H1 (cell line): ENCODE data around the gene KIF25. TPM values are rescaled to one million over a fixed set of nuclear protein-coding genes. Genes with fewer than 3 reads are reported as not detected.

Experiments
- CTCF ChIA-PET: fragments of 300-600 bp; sonication (Branson Sonifier 250); formaldehyde crosslinking; loops from one replicate; lab custom pipeline; 2021; ENCODE audit not compliant: partially characterized antibody; lab: Charles Lee
- POLR2A ChIA-PET: fragments of 300-600 bp; sonication (Branson Sonifier 250); formaldehyde crosslinking; loops from one replicate; lab custom pipeline; 2021; ENCODE audit warnings: inconsistent platforms; ENCODE audit not compliant: partially characterized antibody; lab: Charles Lee
- DNase-seq, 2 experiments: peaks; one replicate each; pipeline versions ENCODE4 v3.0.0 to v3.0.0-alpha.2; 2010 to 2022; ENCODE audit warnings: low spot score in 2 of 2, low read depth in 1 of 2, mixed read lengths in 1 of 2
- FAIRE-seq: peaks from 2 replicates; lab custom pipeline; 2011; peaks lifted over from hg19 to GRCh38; lab: Jason Lieb, UNC
- H2AFZ ChIP-seq: 2 replicates; pipeline ENCODE4 v1.8.1; 2012; ENCODE audit warnings: low read length, inconsistent platforms
- H2AK5ac ChIP-seq: 2 replicates; pipeline ENCODE4 v1.6.1; 2013; ENCODE audit warnings: low read depth, low read length
- H2BK120ac ChIP-seq: replicated peaks from 2 replicates; pipeline ENCODE3; 2013; ENCODE audit warnings: low read depth, low read length, inconsistent platforms
- H2BK12ac ChIP-seq: 2 replicates; pipeline ENCODE4 v1.6.1; 2013; ENCODE audit warnings: low read depth, low read length
- H2BK15ac ChIP-seq: 2 replicates; pipeline ENCODE4 v1.6.1; 2013; ENCODE audit warnings: low read length
- H2BK20ac ChIP-seq: 2 replicates; pipeline ENCODE4 v1.6.1; 2013; ENCODE audit warnings: low read length
- H2BK5ac ChIP-seq: 2 replicates; pipeline ENCODE4 v1.6.1; 2013; ENCODE audit warnings: low read depth, low read length
- H3K14ac ChIP-seq: 2 replicates; pipeline ENCODE4 v1.6.1; 2013; ENCODE audit warnings: inconsistent platforms; ENCODE audit not compliant: insufficient read length
- H3K18ac ChIP-seq: 2 replicates; pipeline ENCODE4 v1.6.1; 2013; ENCODE audit warnings: low read length; ENCODE audit errors: extremely low read depth
- H3K23ac ChIP-seq: 2 replicates; pipeline ENCODE4 v1.6.1; 2013; ENCODE audit warnings: inconsistent platforms; ENCODE audit not compliant: insufficient read length
- H3K23me2 ChIP-seq: 2 replicates; pipeline ENCODE4 v1.6.1; 2013; ENCODE audit warnings: low read depth, low read length
- H3K27ac ChIP-seq: 2 replicates; pipeline ENCODE4 v1.6.1; 2011; ENCODE audit warnings: low read depth, low read length, inconsistent platforms
- H3K27me3 ChIP-seq, 4 experiments: replicated peaks in 1 of 4; 1 replicate in 1 of 4; 2 replicates in 3 of 4; pipeline versions ENCODE4 v1.6.1 to v1.8.1; 2011 to 2013; ENCODE audit warnings: low read length in 3 of 4, mild to moderate bottlenecking in 3 of 4, inconsistent platforms in 2 of 4, mixed read lengths in 2 of 4, moderate library complexity in 1 of 4; ENCODE audit not compliant: control insufficient read depth in 3 of 4, insufficient read depth in 3 of 4; ENCODE audit errors: extremely low read depth in 1 of 4
- H3K36me3 ChIP-seq, 4 experiments: 2 replicates each; pipeline versions ENCODE4 v1.6.1 to v1.8.1; 2011 to 2013; ENCODE audit warnings: mild to moderate bottlenecking in 4 of 4, low read length in 3 of 4, moderate library complexity in 2 of 4, control low read depth in 1 of 4, inconsistent platforms in 1 of 4; ENCODE audit not compliant: insufficient read depth in 4 of 4, control insufficient read depth in 2 of 4
- H3K4ac ChIP-seq: replicated peaks from 2 replicates; pipeline ENCODE3; 2013; ENCODE audit warnings: low read length, low read depth, mixed read lengths, inconsistent platforms; ENCODE audit not compliant: insufficient read length
- H3K4me1 ChIP-seq, 4 experiments: replicated peaks in 1 of 4; 1 replicate in 1 of 4; 2 replicates in 3 of 4; pipeline versions ENCODE4 v1.6.1 to v1.8.1; 2011 to 2013; ENCODE audit warnings: low read length in 3 of 4, inconsistent platforms in 2 of 4, mixed read lengths in 1 of 4; ENCODE audit not compliant: insufficient read depth in 4 of 4, control insufficient read depth in 3 of 4
- H3K4me2 ChIP-seq, 2 experiments: 2 replicates each; pipeline versions ENCODE4 v1.6.1 to v1.8.1; 2011 to 2013; ENCODE audit warnings: low read depth in 2 of 2, low read length in 2 of 2, control low read depth in 1 of 2, inconsistent platforms in 1 of 2, mild to moderate bottlenecking in 1 of 2; ENCODE audit not compliant: insufficient read depth in 1 of 2
- H3K4me3 ChIP-seq, 4 experiments: fragments of 200-600, 300-600 bp in 1 of 4; sonication (generic), shearing (Covaris generic), sonication (Bioruptor Twin) in 1 of 4; 2 replicates each; pipeline versions ENCODE4 v1.5.1 to v1.8.1; 2011 to 2016; ENCODE audit warnings: low read length in 4 of 4, low read depth in 3 of 4, control low read depth in 2 of 4, inconsistent platforms in 2 of 4, mild to moderate bottlenecking in 2 of 4, mixed read lengths in 1 of 4, moderate library complexity in 1 of 4; ENCODE audit not compliant: insufficient read depth in 2 of 4; ENCODE audit errors: extremely low read depth in 1 of 4
- H3K56ac ChIP-seq: replicated peaks from 2 replicates; pipeline ENCODE3; 2013; ENCODE audit warnings: low read depth, mild to moderate bottlenecking, mixed read lengths, low read length, inconsistent platforms; ENCODE audit not compliant: insufficient read length
- H3K79me1 ChIP-seq: 2 replicates; pipeline ENCODE4 v1.6.1; 2013; ENCODE audit warnings: low read depth, low read length, control low read depth
- H3K79me2 ChIP-seq, 2 experiments: 2 replicates each; pipeline versions ENCODE4 v1.6.1 to v1.8.1; 2012 to 2013; ENCODE audit warnings: low read length in 2 of 2, mild to moderate bottlenecking in 2 of 2, inconsistent platforms in 1 of 2; ENCODE audit not compliant: insufficient read depth in 2 of 2, control insufficient read depth in 1 of 2
- H3K9ac ChIP-seq, 4 experiments: replicated peaks in 1 of 4; 1 replicate in 1 of 4; 2 replicates in 3 of 4; pipeline versions ENCODE4 v1.6.1 to v1.8.1; 2011 to 2013; ENCODE audit warnings: low read depth in 3 of 4, low read length in 3 of 4, control low read depth in 2 of 4, mild to moderate bottlenecking in 2 of 4, moderate library complexity in 2 of 4, inconsistent platforms in 1 of 4; ENCODE audit errors: extremely low read depth in 1 of 4
- H3K9me3 ChIP-seq, 2 experiments: 2 replicates each; pipeline versions ENCODE4 v1.6.1 to v1.8.1; 2012 to 2013; ENCODE audit warnings: mild to moderate bottlenecking in 2 of 2, moderate library complexity in 2 of 2, control low read depth in 1 of 2, inconsistent platforms in 1 of 2, low read depth in 1 of 2, low read length in 1 of 2, mixed read lengths in 1 of 2; ENCODE audit not compliant: insufficient read depth in 2 of 2
- H4K20me1 ChIP-seq, 2 experiments: replicated peaks in 1 of 2; 2 replicates each; pipeline versions ENCODE3 to v1.8.1; 2011 to 2013; ENCODE audit warnings: inconsistent platforms in 2 of 2, low read length in 2 of 2, mild to moderate bottlenecking in 1 of 2; ENCODE audit not compliant: insufficient read depth in 2 of 2, control insufficient read depth in 1 of 2
- H4K5ac ChIP-seq: 2 replicates; pipeline ENCODE4 v1.6.1; 2013; ENCODE audit warnings: low read length, low read depth, mixed read lengths, inconsistent platforms; ENCODE audit not compliant: insufficient read length
- H4K8ac ChIP-seq: 2 replicates; pipeline ENCODE4 v1.8.0; 2013; ENCODE audit warnings: mild to moderate bottlenecking, moderate library complexity, low read length, inconsistent platforms; ENCODE audit not compliant: insufficient read depth; ENCODE audit errors: extremely low read depth
- H4K91ac ChIP-seq: replicated peaks from 2 replicates; pipeline ENCODE3; 2013; ENCODE audit warnings: low read length, mixed read lengths, inconsistent platforms; ENCODE audit not compliant: insufficient read length
- CREB1 ChIP-seq: IDR thresholded peaks from 2 replicates; pipeline ENCODE4 v1.6.1; 2012; ENCODE audit warnings: inconsistent platforms
- POU5F1 ChIP-seq: IDR thresholded peaks from 2 replicates; pipeline ENCODE4 v1.6.1; 2011; ENCODE audit warnings: low read depth, mild to moderate bottlenecking, low read length, moderate library complexity
- SIN3A ChIP-seq, 2 experiments: IDR thresholded peaks in 1 of 2; conservative IDR thresholded peaks in 1 of 2; 2 replicates each; pipeline ENCODE4 v1.6.1; 2011 to 2012; ENCODE audit warnings: low read length in 2 of 2, improper control_type of control experiment in 1 of 2, low read depth in 1 of 2, mild to moderate bottlenecking in 1 of 2
- SP2 ChIP-seq: IDR thresholded peaks from 2 replicates; pipeline ENCODE4 v1.6.1; 2012; ENCODE audit warnings: mild to moderate bottlenecking, low read length, inconsistent platforms
- TEAD4 ChIP-seq: IDR thresholded peaks from 2 replicates; pipeline ENCODE4 v1.6.1; 2012; ENCODE audit warnings: low read depth, low read length, inconsistent platforms, mixed read lengths
- WGBS, 2 experiments: shearing (Covaris generic) in 1 of 2; methylation state at CpG; one replicate each; pipeline versions ENCODE4 v1.1.6 to v1.1.7; 2013 to 2015; ENCODE audit warnings: low lambda C conversion rate in 2 of 2, mixed read lengths in 2 of 2, inconsistent platforms in 1 of 2, low coverage in 1 of 2, missing lambda C conversion rate in 1 of 2; ENCODE audit not compliant: insufficient replicate concordance in 2 of 2, insufficient coverage in 1 of 2, insufficient read length in 1 of 2; ENCODE audit errors: extremely low coverage in 1 of 2, missing lambda C conversion rate in 1 of 2; 5-methylcytosine and 5-hydroxymethylcytosine counted together
- polyA plus RNA-seq, 7 experiments: library from polyadenylated mRNA; depleted of rRNA in 3 of 7; stranded (reverse) in 5 of 7; unstranded in 2 of 7; fragments of >200 nt in 5 of 7; fragments of 200-250 nt in 2 of 7; gene quantifications; 1 replicate in 5 of 7; 2 replicates in 1 of 7; 4 replicates in 1 of 7; pipeline versions ENCODE4 v1.2.1 to v1.2.3, GENCODE V29; 2011 to 2013; ENCODE audit warnings: missing spikeins in 2 of 7, mixed read lengths in 2 of 7
- total RNA-seq: library from RNA; stranded (reverse); fragmentation: NEBNext Ultra II Directional; extraction: Animal tissue kit (Norgen Biotek cat#: 25700); gene quantifications from 2 replicates; pipeline ENCODE4 v1.2.1, GENCODE V29; 2021

The KIF25 gene
- total and polyA plus RNA-seq, 2 of the 8 experiments (the other 6 are each of a cell fraction or from before 2014, with no cell fraction given), result 1.5 to 2.0 TPM

GRCh38 chr6:167956491-167956890 lies 41.0 kb upstream of the KIF25 start:
- Histone ChIP-seq H3K23ac (no peak overlapping the region), H3K23me2 (no peaks in the 10 kb centered on the region), H3K27me3 (no peaks in the 10 kb centered on the region), H3K79me2 (peaks cover 5 to 23% of the 10 kb centered on the region in 2 experiments; a peak in 3 of 4 replicates), H3K36me3 (peaks cover 6 to 32% (median 13%) of the 10 kb centered on the region in 4 experiments; a peak in 7 of 8 replicates), H2BK120ac (no peak overlapping the region), H3K56ac (no peak overlapping the region), H3K9me3 (no peaks in the 10 kb centered on the region), H2BK20ac (no peak overlapping the region), H2AFZ (no peak overlapping the region), H3K79me1 (peaks cover 3% of the 10 kb centered on the region; the same call in 1 of the 2 replicates), H2BK5ac (no peak overlapping the region), H2BK12ac (no peak overlapping the region), H4K20me1 (peaks cover 4 to 7% of the 10 kb centered on the region in 2 experiments), H2AK5ac (no peak overlapping the region), H3K27ac (no peak overlapping the region), H2BK15ac (no peak overlapping the region), H3K4me2 (no peak overlapping the region), H3K4me3 (no peak overlapping the region), H3K4ac (no peak overlapping the region), H3K18ac (no peak overlapping the region), H4K91ac (no peak overlapping the region), H4K5ac (no peak overlapping the region), H3K9ac (no peak overlapping the region), H3K4me1 (no peaks in the 10 kb centered on the region), H3K14ac (no peak overlapping the region), H4K8ac (no peak overlapping the region)
- FAIRE-seq (no peak), DNase-seq (no peak)
- TF ChIP-seq SP2 (no peak), SIN3A (conservative IDR thresholded peaks at IDR 0.05 in 1 of 2, IDR thresholded peaks at IDR 0.05 in 1 of 2; ENCODE audit: low read depth in 1 of 2, low read length in 2 of 2) (no peak), POU5F1 (no peak), TEAD4 (no peak), CREB1 (no peak)
- 87% methylated on average over 6 of the region's 6 CpGs; no CpG with 5 or more reads in 1 of the 2 experiments for WGBS, 2 experiments
- ChIA-PET POLR2A (no interaction called here), CTCF (no interaction called here)
